Small intestine (tissue), 7 donors: ENCODE results near the gene LNPK. TPM values are rescaled to one million over a fixed set of nuclear protein-coding genes. Genes with fewer than 3 reads are reported as not detected.
"Not testable (repeated sequence)": the region's sequence is repeated elsewhere in the genome, so short reads cannot be mapped to it uniquely, and the experiment has no call there.

Experiments used
- DNase-seq, 2 donors: peaks; one replicate each; pipeline versions ENCODE4 v3.0.0 to v3.0.0-alpha.2; 2013
- FAIRE-seq: peaks from 2 replicates; lab custom pipeline; 2012; peaks lifted over from hg19 to GRCh38; lab: Jason Lieb, UNC
- H3K27ac ChIP-seq, 3 donors: one replicate each; pipeline ENCODE4 v1.5.1; 2013; ENCODE audit warnings: low read length in 2 of 3, mild to moderate bottlenecking in 2 of 3, control low read depth in 1 of 3, inconsistent platforms in 1 of 3, low read depth in 1 of 3, moderate library complexity in 1 of 3
- H3K27me3 ChIP-seq, 3 donors: one replicate each; pipeline ENCODE4 v1.6.1; 2013; ENCODE audit warnings: low read length in 3 of 3, inconsistent platforms in 1 of 3; ENCODE audit not compliant: control insufficient read depth in 3 of 3, insufficient read depth in 3 of 3
- H3K36me3 ChIP-seq, 3 donors: one replicate each; pipeline ENCODE4 v1.6.1; 2013; ENCODE audit warnings: low read length in 3 of 3, inconsistent platforms in 1 of 3, low read depth in 1 of 3, mild to moderate bottlenecking in 1 of 3, moderate library complexity in 1 of 3; ENCODE audit not compliant: control insufficient read depth in 3 of 3, insufficient read depth in 2 of 3
- H3K4me1 ChIP-seq, 3 donors: one replicate each; pipeline ENCODE4 v1.6.1; 2013; ENCODE audit warnings: low read length in 2 of 3, inconsistent platforms in 1 of 3, low read depth in 1 of 3, mild to moderate bottlenecking in 1 of 3, moderate library complexity in 1 of 3; ENCODE audit not compliant: control insufficient read depth in 3 of 3, insufficient read depth in 2 of 3
- H3K4me3 ChIP-seq, 3 donors: one replicate each; pipeline ENCODE4 v1.5.1; 2013; ENCODE audit warnings: low read length in 3 of 3, control low read depth in 1 of 3, inconsistent platforms in 1 of 3, low read depth in 1 of 3, mild to moderate bottlenecking in 1 of 3, moderate library complexity in 1 of 3
- H3K9me3 ChIP-seq, 2 donors: one replicate each; pipeline ENCODE4 v1.6.1; 2013; ENCODE audit warnings: low read depth in 1 of 2, low read length in 1 of 2; ENCODE audit not compliant: control insufficient read depth in 2 of 2, insufficient read depth in 1 of 2
- WGBS, 3 donors: extraction: QIAGEN DNeasy Blood & Tissue Kit; methylation state at CpG; one replicate each; pipeline ENCODE4 v1.1.7; 2013; 5-methylcytosine and 5-hydroxymethylcytosine counted together
- polyA plus RNA-seq, 4 donors: library from polyadenylated mRNA; stranded (reverse) in 3 of 4; unstranded in 1 of 4; fragments of 200-250 nt in 3 of 4; fragments of 120-200 nt in 1 of 4; gene quantifications; one replicate each; pipeline versions ENCODE4 v1.2.1 to v1.2.3, GENCODE V29; 2013
- donor health status: healthy with polysubstance abuse.
- donor health status: control.
- donor health status: control.
- donor health status: Bipolar disorder and iron deficiency.
- donor health status: healthy.

Gene LNPK
- polyA plus RNA-seq, 4 donors, result 2.2 to 19.6 (median 5.0) TPM

GRCh38 chr2:175918935-175919334 lies 83.1 kb downstream of the LNPK start:
- no peaks in the 10 kb centered on the region for H3K36me3 ChIP-seq
- H3K4me1 ChIP-seq, result no peaks in the 10 kb centered on the region
- FAIRE-seq (no peak), DNase-seq (peak; percentile 30 to 35)
- no peak overlapping the region for H3K4me3 ChIP-seq
- H3K27me3 ChIP-seq, result no peaks in the 10 kb centered on the region
- 17 to 58% (median 43%) methylated on average over 3 of the region's 3 CpGs for WGBS, 3 donors
- H3K9me3 ChIP-seq, result no peaks in the 10 kb centered on the region
- H3K27ac ChIP-seq, result no peak overlapping the region

- DNase-seq (no peak), FAIRE-seq (no peak)
- H3K9me3 ChIP-seq, result no peaks in the 10 kb centered on the region
- no peaks in the 10 kb centered on the region for H3K4me1 ChIP-seq
- H3K36me3 ChIP-seq, result no peaks in the 10 kb centered on the region
- no peaks in the 10 kb centered on the region for H3K27me3 ChIP-seq
- H3K27ac ChIP-seq, result no peak overlapping the region
- H3K4me3 ChIP-seq, result no peak overlapping the region
- WGBS, 3 donors, result 90 to 93% (median 91%) methylated on average over 3 of the region's 3 CpGs
Observed at GRCh38 chr2:175914846-175915245, 87.2 kb downstream of the LNPK start.

GRCh38 chr2:175913849-175914743 lies 88.0 kb downstream of the LNPK start:
- H3K36me3 ChIP-seq, H3K4me1 ChIP-seq, FAIRE-seq, H3K4me3 ChIP-seq, H3K27me3 ChIP-seq, H3K27ac ChIP-seq, H3K9me3 ChIP-seq: not testable (repeated sequence)
- peak in 1 of 2 donors; percentile 49 for DNase-seq
- WGBS, 3 donors, result 56 to 77% (median 63%) methylated on average over 12 of the region's 12 CpGs

GRCh38 chr2:175913267-175913666 lies 88.8 kb downstream of the LNPK start:
- not testable (repeated sequence) for FAIRE-seq, H3K27ac ChIP-seq, H3K9me3 ChIP-seq, H3K36me3 ChIP-seq, DNase-seq, H3K4me1 ChIP-seq, H3K4me3 ChIP-seq, H3K27me3 ChIP-seq
- 81 to 83% (median 83%) methylated on average over 2 of the region's 2 CpGs for WGBS, 3 donors

- Histone ChIP-seq H3K4me3 (no peak overlapping the region), H3K27me3 (no peaks in the 10 kb centered on the region), H3K4me1 (no peaks in the 10 kb centered on the region), H3K36me3 (no peaks in the 10 kb centered on the region), H3K27ac (no peak overlapping the region), H3K9me3 (no peaks in the 10 kb centered on the region)
- FAIRE-seq (no peak), DNase-seq (no peak)
- 67 to 80% (median 71%) methylated on average over 4 of the region's 4 CpGs for WGBS, 3 donors
Observed at GRCh38 chr2:175904035-175904434, 98.0 kb downstream of the LNPK start.

GRCh38 chr2:175903384-175903936 lies 98.6 kb downstream of the LNPK start:
- Histone ChIP-seq H3K36me3 (no peaks in the 10 kb centered on the region), H3K27ac (no peak overlapping the region), H3K4me3 (no peak overlapping the region), H3K9me3 (no peaks in the 10 kb centered on the region), H3K27me3 (no peaks in the 10 kb centered on the region), H3K4me1 (no peaks in the 10 kb centered on the region)
- 67 to 89% (median 76%) methylated on average over 1 of the region's 1 CpG for WGBS, 3 donors
- FAIRE-seq, result no peak
- DNase-seq, result no peak

GRCh38 chr2:175895957-175896356 lies 106.1 kb downstream of the LNPK start:
- not testable (repeated sequence) for H3K36me3 ChIP-seq, DNase-seq, H3K4me1 ChIP-seq, FAIRE-seq, H3K9me3 ChIP-seq, H3K4me3 ChIP-seq, H3K27ac ChIP-seq, H3K27me3 ChIP-seq
- 88 to 100% (median 94%) methylated on average over 1 of the region's 1 CpG for WGBS, 3 donors

- no peaks in the 10 kb centered on the region for H3K36me3 ChIP-seq
- FAIRE-seq (no peak), DNase-seq (no peak)
- H3K27ac ChIP-seq, result no peak overlapping the region
- H3K27me3 ChIP-seq, result peaks cover 0 to 9% (median 3%) of the 10 kb centered on the region in 3 donors
- 73 to 81% (median 75%) methylated on average over 2 of the region's 2 CpGs for WGBS, 3 donors
- no peaks in the 10 kb centered on the region for H3K4me1 ChIP-seq
- H3K9me3 ChIP-seq, result no peaks in the 10 kb centered on the region
- no peak overlapping the region for H3K4me3 ChIP-seq
Observed at GRCh38 chr2:175892046-175892445, 110.0 kb downstream of the LNPK start.
